ENCODE measurements around the gene TCF7L1.

GRCh38 chr2:85255456-85255812 is 122.2 kb downstream of the TCF7L1 start:
- no peak for TF ChIP-seq CTCF (conservative IDR thresholded peaks at IDR 0.05)
- TF ChIP-seq EZH2 (IDR thresholded peaks at IDR 0.05; ENCODE audit: low read depth): no peak
